Pancreas (tissue), 10 donors: ENCODE measurements around the gene ANKRD39. TPM values are rescaled to one million over a fixed set of nuclear protein-coding genes. Genes with fewer than 3 reads are reported as not detected.

Source experiments
- ATAC-seq, 4 donors: fragments of 200-7000 bp; cut with Tn5 transposase; one replicate each; pipeline versions ENCODE4 v1.8.0 to v1.9.1; 2020; ENCODE audit warnings: mild to moderate bottlenecking in 4 of 4, moderate library complexity in 4 of 4
- DNase-seq, 6 donors: peaks; one replicate each; pipeline ENCODE4 v3.0.0-alpha.2; 2020
- FAIRE-seq: peaks from 2 replicates; lab custom pipeline; 2012; peaks lifted over from hg19 to GRCh38; lab: Jason Lieb, UNC
- H3K27ac ChIP-seq, 4 donors: fragments of 200-600 bp; sonication (generic); 1 replicate in 3 of 4; 2 replicates in 1 of 4; pipeline versions ENCODE4 v1.5.0 to v1.8.0; 2020
- H3K27me3 ChIP-seq, 4 donors: fragments of 200-600 bp; one replicate each; pipeline ENCODE4 v1.8.0; 2021
- H3K36me3 ChIP-seq, 3 donors: fragments of 200-600 bp; sonication (generic) in 1 of 3; one replicate each; pipeline versions ENCODE4 v1.5.0 to v1.8.0; 2020 to 2021
- H3K4me1 ChIP-seq, 3 donors: fragments of 200-600 bp; one replicate each; pipeline ENCODE4 v1.8.0; 2021
- H3K4me3 ChIP-seq, 4 donors: fragments of 200-600 bp; sonication (generic) in 2 of 4; one replicate each; pipeline versions ENCODE4 v1.5.0 to v1.8.0; 2020 to 2021
- H3K9me3 ChIP-seq, 4 donors: fragments of 200-600 bp; one replicate each; pipeline ENCODE4 v1.8.0; 2021
- WGBS, 2 donors: extraction: QIAGEN DNeasy Blood & Tissue Kit; methylation state at CpG; one replicate each; pipeline ENCODE4 v1.1.7; 2013; 5-methylcytosine and 5-hydroxymethylcytosine counted together
- intact Hi-C, 3 donors: fragments of 100-400 bp; cut with DNase I; formaldehyde crosslinking; loops; one replicate each; pipeline versions ENCODE4 v1.11.1 to v1.14.2; 2022
- polyA plus RNA-seq, 2 donors: library from polyadenylated mRNA; stranded (reverse); fragments of 200-250 nt; gene quantifications; one replicate each; pipeline ENCODE4 v1.2.3, GENCODE V29; 2013
- total RNA-seq, 6 donors: library from RNA; stranded (reverse); fragmentation: NEBNext Ultra II Directional in 4 of 6; extraction: Animal tissue kit (Norgen Biotek cat#: 25700) in 4 of 6; gene quantifications; one replicate each; pipeline versions ENCODE4 v1.2.1 to v1.2.4, GENCODE V29; 2021 to 2023
- TF ChIP-seq, protein P1 (sequence below), 4 donors: fragments of 200-600 bp; sonication (generic) in 3 of 4; IDR thresholded peaks; one replicate each; pipeline versions ENCODE4 v1.5.0 to v1.8.0; 2021; ENCODE audit warnings: antibody characterized with exemption in 4 of 4
- donor health status: healthy with polysubstance abuse.
- donor health status: DM: no; HTN: no; CAD: no; lungs with moderate emphysema.
- donor health status: DM: no; HTN: no; CAD: no.
- donor health status: control.
- donor health status: control.
- donor health status: Bipolar disorder and iron deficiency.
- donor health status: DM: yes; HTN: yes; CAD: no.
- donor health status: DM: no; HTN: no; CAD: no.
- donor health status: DM: no; HTN: no; CAD: no.
- donor health status: DM: yes; HTN: yes; CAD: no.

ANKRD39 gene
- total and polyA plus RNA-seq, 8 donors: 4.7 to 14.9 (median 6.4) TPM

DNA sequence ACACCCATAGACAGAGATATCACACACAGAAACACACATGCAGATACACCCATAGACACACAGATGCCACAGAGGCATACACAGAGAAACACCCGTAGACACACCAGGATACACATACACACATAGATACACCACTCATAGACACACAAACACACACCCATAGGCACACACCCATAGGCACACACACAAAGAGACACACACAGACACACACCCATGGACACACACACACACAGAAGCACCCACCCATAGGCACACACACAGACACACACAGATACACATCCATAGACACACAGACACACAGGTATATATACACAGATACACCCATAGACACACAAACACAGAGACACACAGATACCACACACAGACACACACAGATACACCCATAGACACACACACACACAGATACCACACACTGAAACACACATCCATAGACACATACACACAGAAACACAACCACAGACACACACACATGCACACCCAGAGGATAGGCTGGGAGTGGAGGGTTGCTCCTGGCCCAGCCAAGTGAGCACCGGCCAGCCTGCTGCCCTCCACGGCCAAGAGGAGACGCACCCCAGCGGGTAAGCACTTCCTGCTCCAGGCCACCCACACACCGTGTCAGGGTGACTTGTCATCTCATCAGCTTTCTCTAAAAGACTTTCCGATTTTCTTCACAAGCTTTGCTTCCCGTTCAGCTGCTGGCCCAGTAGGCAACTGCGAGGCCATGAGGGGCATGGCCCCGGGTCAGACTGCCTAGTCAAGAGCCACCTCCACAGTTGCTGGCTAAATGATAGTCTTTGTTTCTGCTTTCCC lies 55.8 kb downstream of the ANKRD39 start:
- WGBS, 2 donors: 86 to 92% methylated on average over 10 of the region's 10 CpGs
- H3K27ac ChIP-seq: no peak overlapping the region
- no peak for DNase-seq
- H3K4me1 ChIP-seq: no peaks in the 10 kb centered on the region
- FAIRE-seq: no peak
- TF ChIP-seq, protein P1, sequence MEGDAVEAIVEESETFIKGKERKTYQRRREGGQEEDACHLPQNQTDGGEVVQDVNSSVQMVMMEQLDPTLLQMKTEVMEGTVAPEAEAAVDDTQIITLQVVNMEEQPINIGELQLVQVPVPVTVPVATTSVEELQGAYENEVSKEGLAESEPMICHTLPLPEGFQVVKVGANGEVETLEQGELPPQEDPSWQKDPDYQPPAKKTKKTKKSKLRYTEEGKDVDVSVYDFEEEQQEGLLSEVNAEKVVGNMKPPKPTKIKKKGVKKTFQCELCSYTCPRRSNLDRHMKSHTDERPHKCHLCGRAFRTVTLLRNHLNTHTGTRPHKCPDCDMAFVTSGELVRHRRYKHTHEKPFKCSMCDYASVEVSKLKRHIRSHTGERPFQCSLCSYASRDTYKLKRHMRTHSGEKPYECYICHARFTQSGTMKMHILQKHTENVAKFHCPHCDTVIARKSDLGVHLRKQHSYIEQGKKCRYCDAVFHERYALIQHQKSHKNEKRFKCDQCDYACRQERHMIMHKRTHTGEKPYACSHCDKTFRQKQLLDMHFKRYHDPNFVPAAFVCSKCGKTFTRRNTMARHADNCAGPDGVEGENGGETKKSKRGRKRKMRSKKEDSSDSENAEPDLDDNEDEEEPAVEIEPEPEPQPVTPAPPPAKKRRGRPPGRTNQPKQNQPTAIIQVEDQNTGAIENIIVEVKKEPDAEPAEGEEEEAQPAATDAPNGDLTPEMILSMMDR (IDR thresholded peaks at IDR 0.05): no peak
- H3K36me3 ChIP-seq: no peaks in the 10 kb centered on the region
- no peak for ATAC-seq
- intact Hi-C loops: loop anchor here in 1 of 3 donors (10.0 kb wide), 1 partner anchor 197 kb away; no protein-coding TSS in a partner anchor
- no peaks in the 10 kb centered on the region for H3K27me3 ChIP-seq
- H3K9me3 ChIP-seq: no peaks in the 10 kb centered on the region
- no peak overlapping the region for H3K4me3 ChIP-seq

DNA sequence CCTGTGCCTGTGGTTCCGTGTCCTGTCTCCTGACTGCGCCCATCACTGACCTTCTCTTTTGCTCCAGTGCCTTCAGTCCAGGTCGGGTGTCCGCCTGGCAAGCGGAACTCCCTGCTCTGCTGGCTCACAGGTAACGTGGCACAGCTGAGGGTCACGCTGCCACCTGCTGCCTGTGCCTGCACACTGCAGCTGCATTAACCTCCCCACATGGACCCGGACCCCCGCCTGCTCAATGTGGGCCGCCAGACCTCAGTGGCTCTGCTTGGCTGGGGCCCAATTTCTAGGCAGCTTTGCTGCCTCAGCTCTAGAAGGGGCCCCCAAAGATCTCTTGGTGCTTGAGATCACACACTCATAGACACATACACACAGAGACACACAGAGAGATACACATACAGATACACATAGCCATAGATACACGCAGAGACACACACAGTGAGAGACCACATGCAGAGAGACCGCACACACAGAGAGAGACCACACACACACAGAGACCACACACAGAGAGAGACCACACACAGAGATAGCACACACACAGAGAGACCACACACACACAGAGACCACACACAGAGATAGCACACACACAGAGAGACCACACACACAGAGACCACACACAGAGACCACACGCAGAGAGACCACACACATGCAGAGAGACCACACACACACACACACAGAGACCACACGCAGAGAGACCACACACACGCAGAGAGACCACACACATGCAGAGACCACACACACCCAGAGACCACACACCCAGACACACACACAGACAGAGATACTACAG lies 56.6 kb downstream of the ANKRD39 start:
- TF ChIP-seq, protein P1 (IDR thresholded peaks at IDR 0.05): peak; percentile 72 to 86 (median 84)
- Histone ChIP-seq H3K4me3 (no peak overlapping the region), H3K27ac (no peak overlapping the region), H3K36me3 (no peaks in the 10 kb centered on the region), H3K27me3 (no peaks in the 10 kb centered on the region), H3K4me1 (no peaks in the 10 kb centered on the region), H3K9me3 (no peaks in the 10 kb centered on the region)
- 32 to 33% methylated on average over 15 of the region's 15 CpGs for WGBS, 2 donors
- no peak for FAIRE-seq
- ATAC-seq: peak; percentile 94 to 100 (median 99)
- intact Hi-C loops: loop anchor here in 1 of 3 donors (10.0 kb wide), 1 partner anchor 196 kb away; no protein-coding TSS in a partner anchor
- DNase-seq: peak; percentile 65 to 94 (median 81)

DNA sequence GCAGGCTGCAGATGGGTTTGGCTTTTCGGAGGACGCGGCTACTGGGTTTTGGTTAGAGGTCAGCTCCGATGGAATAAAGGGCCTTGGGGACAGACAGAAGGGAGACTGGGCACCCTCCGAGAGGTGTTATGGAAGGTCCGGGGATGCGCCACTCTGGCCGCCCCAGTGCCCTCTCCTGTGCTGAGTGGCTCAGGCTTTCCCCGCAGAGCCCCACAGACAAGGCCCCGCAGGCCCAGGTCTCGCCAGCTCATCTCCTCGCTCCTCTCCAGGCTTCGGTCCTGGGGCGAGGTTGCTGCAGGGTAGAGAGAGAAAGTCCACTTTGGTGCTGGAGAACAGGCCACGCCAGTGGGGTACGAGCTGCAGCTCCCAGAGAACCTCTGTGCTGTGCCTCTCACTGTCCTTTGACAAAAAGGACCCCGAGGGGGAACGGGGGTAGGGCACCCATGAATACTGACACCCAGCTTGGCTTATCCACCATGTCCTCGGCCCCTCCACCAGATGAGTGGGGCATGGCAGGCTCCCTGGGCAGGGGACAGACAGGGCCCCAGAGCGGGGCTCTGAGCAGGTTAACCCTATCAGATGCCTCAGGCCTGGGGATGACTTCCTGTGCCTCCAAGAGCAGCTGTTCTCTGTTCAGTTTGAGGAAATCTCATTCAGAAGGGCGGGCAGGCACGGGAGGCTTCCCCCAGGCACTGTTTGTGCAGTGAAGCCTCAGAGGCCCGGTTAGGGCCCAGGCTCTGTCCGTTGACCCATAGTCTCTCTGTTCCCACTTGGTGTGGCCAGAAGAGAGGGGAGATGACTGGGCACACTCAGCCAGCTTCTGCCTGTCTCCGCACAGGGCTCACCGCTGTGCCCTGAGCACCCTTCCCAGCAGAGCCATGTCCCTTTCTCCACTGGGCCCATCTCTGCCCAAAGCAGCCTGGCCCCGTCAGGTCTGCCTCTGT lies 57.5 kb downstream of the ANKRD39 start:
- H3K36me3 ChIP-seq: no peaks in the 10 kb centered on the region
- FAIRE-seq (no peak), ATAC-seq (peak; percentile 50 to 54 (median 52)), DNase-seq (no peak)
- H3K4me3 ChIP-seq: no peak overlapping the region
- H3K9me3 ChIP-seq: no peaks in the 10 kb centered on the region
- H3K27me3 ChIP-seq: no peaks in the 10 kb centered on the region
- WGBS, 2 donors: 86 to 87% methylated on average over 27 of the region's 27 CpGs
- no peak overlapping the region for H3K27ac ChIP-seq
- no peaks in the 10 kb centered on the region for H3K4me1 ChIP-seq
- intact Hi-C loops: loop anchor here in 1 of 3 donors (10.0 kb wide), 1 partner anchor 196 kb away; no protein-coding TSS in a partner anchor
- TF ChIP-seq, protein P1 (IDR thresholded peaks at IDR 0.05): no peak

DNA sequence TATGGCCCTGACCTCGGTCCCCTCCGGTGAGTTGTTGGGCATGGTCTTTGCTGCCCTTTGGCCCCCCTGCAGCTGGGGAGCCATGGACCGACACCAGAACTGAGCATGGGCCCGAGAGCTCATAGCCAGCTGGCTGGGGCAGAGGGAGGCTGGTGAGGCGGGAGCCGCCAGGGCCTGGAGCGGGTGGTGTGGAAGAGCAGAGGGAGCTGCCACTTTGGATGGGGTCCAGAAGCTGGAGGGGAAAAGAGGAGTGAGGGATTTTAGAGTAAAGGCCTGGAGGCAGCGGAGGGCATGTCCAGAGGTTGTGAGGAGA lies 58.2 kb downstream of the ANKRD39 start:
- no peak overlapping the region for H3K4me3 ChIP-seq
- TF ChIP-seq, protein P1 (IDR thresholded peaks at IDR 0.05): no peak
- intact Hi-C loops: loop anchor here in 1 of 3 donors (5.0 kb wide), 1 partner anchor 247 kb away; no protein-coding TSS in a partner anchor
- H3K27me3 ChIP-seq: no peaks in the 10 kb centered on the region
- WGBS, 2 donors: 94 to 96% methylated on average over 8 of the region's 8 CpGs
- H3K27ac ChIP-seq: no peak overlapping the region
- H3K36me3 ChIP-seq: no peaks in the 10 kb centered on the region
- no peaks in the 10 kb centered on the region for H3K4me1 ChIP-seq
- DNase-seq (no peak), FAIRE-seq (no peak), ATAC-seq (no peak)
- H3K9me3 ChIP-seq: no peaks in the 10 kb centered on the region
